GM12874 (cell line): ENCODE results near the gene PLPP4.

Source experiments
- TF ChIP-seq, protein P1 (sequence below): IDR thresholded peaks from 2 replicates; pipeline ENCODE4 v1.5.1; 2011; ENCODE audit warnings: low read depth, mild to moderate bottlenecking, control low read depth, low read length, moderate library complexity; ENCODE audit not compliant: insufficient read depth

PLPP4 gene

DNA sequence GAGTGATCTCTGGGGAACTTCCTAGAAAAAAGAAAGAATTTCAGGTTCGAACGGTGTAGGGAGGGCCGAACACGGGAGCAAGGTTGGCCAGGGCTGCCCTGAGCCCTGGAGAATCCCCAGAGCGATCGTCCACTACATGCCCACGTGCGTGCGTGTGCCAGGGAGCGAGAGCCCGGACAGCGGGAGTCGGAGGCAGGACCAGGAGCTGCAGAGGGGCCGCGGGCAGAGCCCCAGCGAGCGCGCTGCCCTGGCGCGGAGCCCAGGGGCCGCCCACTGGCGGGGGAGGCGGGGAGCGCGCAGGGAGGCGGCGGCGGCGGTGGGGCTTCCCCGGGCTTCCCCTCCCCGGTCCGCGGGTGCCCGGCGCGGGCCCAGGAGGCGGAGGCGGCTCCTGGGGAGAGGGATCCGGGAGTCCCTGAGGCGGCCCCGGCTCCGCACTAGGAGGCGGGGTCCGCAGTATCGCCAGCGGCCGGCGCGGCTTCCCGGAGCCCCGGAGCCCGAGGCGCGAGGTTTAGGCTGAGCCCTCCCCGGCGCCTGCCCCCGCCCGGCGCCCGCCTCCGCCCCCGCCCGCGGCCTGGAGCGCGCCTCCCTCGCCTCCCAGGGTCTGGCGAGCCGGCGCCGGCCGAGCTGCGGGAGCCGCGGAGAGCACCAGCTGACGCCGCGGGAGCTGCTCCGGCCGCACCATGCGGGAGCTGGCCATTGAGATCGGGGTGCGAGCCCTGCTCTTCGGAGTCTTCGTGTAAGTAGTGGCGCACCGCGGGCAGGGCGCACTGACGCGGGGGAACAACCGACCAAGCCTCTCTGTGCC is at the start of gene PLPP4:
PLPP4 (plus strand) TSS at position 602 of the 805 bp plus-strand sequence; CDS start at position 681, 79 bp downstream.
- TF ChIP-seq, protein P1, sequence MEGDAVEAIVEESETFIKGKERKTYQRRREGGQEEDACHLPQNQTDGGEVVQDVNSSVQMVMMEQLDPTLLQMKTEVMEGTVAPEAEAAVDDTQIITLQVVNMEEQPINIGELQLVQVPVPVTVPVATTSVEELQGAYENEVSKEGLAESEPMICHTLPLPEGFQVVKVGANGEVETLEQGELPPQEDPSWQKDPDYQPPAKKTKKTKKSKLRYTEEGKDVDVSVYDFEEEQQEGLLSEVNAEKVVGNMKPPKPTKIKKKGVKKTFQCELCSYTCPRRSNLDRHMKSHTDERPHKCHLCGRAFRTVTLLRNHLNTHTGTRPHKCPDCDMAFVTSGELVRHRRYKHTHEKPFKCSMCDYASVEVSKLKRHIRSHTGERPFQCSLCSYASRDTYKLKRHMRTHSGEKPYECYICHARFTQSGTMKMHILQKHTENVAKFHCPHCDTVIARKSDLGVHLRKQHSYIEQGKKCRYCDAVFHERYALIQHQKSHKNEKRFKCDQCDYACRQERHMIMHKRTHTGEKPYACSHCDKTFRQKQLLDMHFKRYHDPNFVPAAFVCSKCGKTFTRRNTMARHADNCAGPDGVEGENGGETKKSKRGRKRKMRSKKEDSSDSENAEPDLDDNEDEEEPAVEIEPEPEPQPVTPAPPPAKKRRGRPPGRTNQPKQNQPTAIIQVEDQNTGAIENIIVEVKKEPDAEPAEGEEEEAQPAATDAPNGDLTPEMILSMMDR = no peak

DNA sequence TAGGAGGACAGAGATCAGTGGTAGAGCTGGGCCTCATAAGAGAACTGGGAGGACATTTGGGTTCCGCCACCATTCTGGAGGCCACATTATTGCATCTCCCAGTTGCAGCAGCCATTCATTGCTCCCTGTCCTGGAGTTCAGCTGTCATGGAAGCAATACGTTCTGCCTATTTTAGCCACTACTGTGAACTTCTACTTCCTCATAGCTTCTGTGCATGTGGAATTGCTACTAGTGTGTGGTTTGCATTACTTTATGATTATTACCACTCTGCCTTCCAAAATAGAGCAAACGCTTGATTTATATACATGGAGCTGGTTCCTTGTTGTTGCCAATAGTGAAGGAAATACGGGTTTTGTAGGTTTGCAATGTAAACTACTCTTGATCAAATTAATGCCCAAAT is 47.2 kb upstream of the PLPP4 start:
- TF ChIP-seq, protein P1 = no peak

DNA sequence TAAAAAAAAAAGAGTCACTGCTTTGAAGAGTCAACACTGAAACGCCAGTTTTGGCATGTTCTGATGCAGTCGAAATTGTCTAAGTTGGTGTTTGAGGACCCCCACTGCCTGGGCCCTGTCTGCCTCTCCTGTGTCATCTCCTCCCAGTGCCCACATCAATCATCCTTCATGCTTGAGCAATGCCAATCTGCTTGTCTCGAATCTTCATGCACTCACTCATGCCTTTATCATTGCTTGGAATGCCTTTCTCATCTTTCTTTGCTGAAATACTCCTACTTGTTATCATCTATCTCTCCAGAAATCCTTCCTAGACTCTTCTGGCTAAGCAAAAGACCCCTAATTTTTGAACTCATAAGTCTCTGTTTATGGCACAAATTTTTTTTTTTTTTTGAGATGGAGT is 42.1 kb upstream of the PLPP4 start:
- TF ChIP-seq, protein P1 = no peak

DNA sequence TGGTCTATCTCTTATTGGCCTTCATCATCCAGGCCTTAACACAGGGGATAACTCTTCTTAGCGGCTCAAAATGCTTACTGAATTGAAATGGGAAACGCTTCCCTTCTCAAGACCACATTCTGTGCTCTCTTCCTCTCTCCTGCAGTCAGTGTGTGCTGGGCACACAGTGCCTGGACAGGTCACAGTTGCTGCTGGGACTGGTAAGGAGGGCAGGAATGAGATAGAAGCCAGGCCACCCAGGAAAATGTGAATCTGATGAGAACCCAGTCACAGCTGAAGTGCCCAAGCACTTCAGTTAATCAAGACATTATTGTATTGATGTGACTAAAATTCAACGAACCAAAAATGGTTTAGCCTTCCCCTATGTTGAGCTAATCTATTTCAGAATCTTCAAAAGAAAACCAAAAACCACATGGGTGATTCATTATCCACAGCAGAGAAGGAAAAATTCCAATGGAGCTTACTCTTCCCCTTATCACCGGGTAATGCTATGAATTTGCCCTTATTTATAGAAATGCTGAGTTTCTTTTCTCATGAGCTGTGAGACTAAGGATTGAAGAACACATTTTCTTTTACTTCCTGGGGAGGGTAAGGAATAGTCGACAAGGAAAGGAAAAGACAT is 41.2 kb upstream of the PLPP4 start:
- TF ChIP-seq, protein P1 = no peak

DNA sequence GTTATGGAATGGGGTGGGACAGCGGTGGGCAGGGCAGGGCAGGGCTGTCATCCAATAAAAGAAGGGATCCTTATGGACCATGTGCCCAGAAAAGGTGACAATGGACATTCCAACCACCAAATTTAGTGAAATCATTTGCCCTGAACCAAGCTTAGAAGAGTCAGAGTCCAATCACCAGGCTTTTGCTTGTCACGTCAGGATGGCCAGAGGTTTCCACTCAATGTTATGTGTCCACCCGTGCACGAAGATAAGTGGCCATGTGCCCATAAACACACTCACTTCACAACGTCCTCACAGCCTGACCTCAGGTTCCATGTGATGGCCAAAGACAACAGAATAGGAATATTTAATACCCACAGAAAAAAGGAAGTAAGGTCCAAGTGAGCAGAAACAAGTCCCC is 36.6 kb upstream of the PLPP4 start:
- TF ChIP-seq, protein P1 = no peak

DNA sequence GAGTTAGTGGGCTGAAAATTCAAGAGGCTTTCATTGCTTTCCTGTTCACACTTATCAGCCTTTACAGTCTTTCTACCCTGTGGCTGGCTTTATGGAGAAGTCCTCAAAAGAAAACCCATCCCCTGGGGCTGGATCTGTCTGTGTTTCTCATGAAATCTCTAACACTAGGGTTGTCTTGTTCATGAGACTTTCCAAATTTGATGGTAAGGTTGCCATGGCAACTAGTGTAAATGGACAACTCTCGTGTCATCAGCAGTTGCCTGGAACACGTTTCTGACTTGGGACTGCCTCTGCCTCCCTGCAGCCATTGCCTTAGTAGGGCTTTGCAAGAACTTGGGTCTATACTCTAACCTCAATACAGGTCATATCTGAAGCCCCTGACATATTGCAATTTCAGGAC is 35.8 kb upstream of the PLPP4 start:
- TF ChIP-seq, protein P1 = no peak

DNA sequence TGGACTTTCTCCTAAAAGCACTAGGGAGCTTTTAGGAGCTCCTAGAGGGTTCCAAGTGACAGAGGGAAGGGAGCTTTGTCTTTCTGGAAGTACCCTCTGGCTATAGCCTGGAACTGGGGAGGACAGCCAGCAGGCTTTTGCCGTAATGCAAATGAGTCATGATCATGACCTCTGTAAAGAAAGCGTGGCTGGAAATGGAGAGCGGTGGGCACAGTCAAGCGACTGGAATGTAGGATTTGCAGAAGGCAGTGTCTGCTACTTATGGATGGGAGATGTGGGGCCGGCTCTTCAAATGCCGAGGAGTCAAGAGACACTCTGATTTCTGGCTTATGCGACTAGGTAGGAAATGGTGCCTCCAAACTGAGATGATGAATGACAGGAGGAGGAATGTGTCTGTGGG is 34.6 kb upstream of the PLPP4 start:
- TF ChIP-seq, protein P1 = no peak
